HG03103 (cell line): ENCODE data around the gene ACOT9.
"Not testable (repeated sequence)": the region's sequence is repeated elsewhere in the genome, so short reads cannot be mapped to it uniquely, and the experiment has no call there.

Experiments used
- ATAC-seq: cut with Tn5 transposase; IDR thresholded peaks from one replicate; pipeline ENCODE4 v1.9.1; 2021; ENCODE audit warnings: low read depth; ENCODE audit not compliant: unreplicated experiment

ACOT9 gene, protein sequence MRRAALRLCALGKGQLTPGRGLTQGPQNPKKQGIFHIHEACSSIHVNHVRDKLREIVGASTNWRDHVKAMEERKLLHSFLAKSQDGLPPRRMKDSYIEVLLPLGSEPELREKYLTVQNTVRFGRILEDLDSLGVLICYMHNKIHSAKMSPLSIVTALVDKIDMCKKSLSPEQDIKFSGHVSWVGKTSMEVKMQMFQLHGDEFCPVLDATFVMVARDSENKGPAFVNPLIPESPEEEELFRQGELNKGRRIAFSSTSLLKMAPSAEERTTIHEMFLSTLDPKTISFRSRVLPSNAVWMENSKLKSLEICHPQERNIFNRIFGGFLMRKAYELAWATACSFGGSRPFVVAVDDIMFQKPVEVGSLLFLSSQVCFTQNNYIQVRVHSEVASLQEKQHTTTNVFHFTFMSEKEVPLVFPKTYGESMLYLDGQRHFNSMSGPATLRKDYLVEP

GRCh38 chrX:23742697-23743622, at the start of gene ACOT9:
Gene ACOT9 (minus strand): TSS chrX:23743276. CDS start chrX:23743144, 132 bp downstream.
- peak; percentile 95 for ATAC-seq

GRCh38 chrX:23790155-23790497, 47.0 kb upstream of the ACOT9 start:
- no peak for ATAC-seq

GRCh38 chrX:23789386-23790154, 46.5 kb upstream of the ACOT9 start:
- no peak for ATAC-seq

GRCh38 chrX:23788946-23789345, 45.9 kb upstream of the ACOT9 start:
- ATAC-seq: no peak

GRCh38 chrX:23788521-23788920, 45.4 kb upstream of the ACOT9 start:
- ATAC-seq: no peak

- ATAC-seq: no peak
Observed at GRCh38 chrX:23787745-23788118, 44.7 kb upstream of the ACOT9 start.

DNA sequence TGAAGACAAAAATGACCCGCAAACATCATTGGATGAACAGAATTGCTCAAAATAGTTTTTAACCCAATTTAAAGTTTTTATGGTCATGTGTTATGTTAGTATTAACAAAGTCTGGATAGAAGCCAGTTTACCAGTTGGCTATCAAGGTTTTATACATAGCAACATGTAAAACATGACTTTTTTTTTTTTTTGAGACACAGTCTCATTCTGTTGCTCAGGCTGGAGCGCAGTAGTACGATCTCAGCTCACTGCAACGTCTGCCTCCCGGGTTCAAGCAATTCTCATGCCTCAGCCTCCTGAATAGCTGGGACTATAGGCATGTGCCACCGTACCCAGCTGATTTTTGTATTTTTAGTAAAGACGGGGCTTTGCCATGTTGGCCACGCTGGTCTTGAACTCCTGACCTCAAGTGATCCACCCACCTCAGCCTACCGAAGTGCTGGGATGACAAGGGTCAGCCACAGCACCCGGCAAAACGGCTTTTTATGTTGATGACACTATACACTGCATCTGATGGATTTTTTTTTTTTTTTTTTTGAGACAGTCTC, 43.3 kb upstream of the ACOT9 start:
- no peak for ATAC-seq

GRCh38 chrX:23785580-23785979, 42.5 kb upstream of the ACOT9 start:
- no peak for ATAC-seq

- no peak for ATAC-seq
Observed at GRCh38 chrX:23784470-23785331, 41.6 kb upstream of the ACOT9 start.

GRCh38 chrX:23783589-23784469, 40.8 kb upstream of the ACOT9 start:
- ATAC-seq: no peak

- ATAC-seq: peak; percentile 90
Observed at GRCh38 chrX:23782863-23783588, 40.0 kb upstream of the ACOT9 start, which contains the start of gene SAT1. Gene SAT1 (plus strand): TSS chrX:23783173. CDS start chrX:23783352, 179 bp downstream.

DNA sequence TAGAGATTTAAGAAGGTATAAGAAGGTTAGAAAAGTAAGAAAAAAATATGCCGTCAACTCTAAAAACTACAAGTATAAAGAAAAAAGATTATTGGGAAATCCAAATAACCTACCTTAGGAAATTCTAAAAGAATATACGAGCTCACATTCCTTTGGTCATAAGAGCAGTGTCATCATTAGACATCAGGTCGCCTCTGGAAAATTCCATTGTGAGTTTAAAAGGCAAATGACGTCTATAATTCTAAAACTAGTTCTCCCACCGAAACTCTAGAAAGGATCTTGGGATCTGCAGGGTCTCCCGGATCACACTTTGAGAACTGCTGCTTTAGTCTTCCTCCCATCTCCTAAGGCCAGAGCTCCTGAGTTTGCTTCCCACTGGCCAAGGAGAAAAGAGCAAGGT, 39.4 kb upstream of the ACOT9 start:
- no peak for ATAC-seq

- ATAC-seq: no peak
Observed at GRCh38 chrX:23779025-23779424, 35.9 kb upstream of the ACOT9 start.

DNA sequence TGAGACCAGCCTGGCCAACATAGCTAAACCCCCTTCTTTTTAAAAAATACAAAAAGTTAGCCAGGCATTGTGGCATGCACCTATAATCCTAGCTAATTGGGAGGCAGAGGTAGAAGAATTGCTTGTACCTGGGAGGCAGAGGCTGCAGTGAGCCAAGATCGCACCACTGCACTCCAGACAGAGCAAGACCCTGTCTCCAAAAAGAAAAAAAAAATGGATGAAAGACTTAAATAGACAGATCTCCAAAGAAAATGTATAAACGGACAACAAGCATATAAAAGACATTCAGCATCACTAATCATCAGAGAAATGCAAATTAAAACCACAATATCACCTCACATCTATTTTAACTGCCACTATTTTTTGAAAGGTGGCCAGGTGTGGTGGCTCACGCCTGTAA, 33.3 kb upstream of the ACOT9 start:
- ATAC-seq: no peak

GRCh38 chrX:23773601-23774175, 30.6 kb upstream of the ACOT9 start:
- peak; percentile 91 for ATAC-seq

DNA sequence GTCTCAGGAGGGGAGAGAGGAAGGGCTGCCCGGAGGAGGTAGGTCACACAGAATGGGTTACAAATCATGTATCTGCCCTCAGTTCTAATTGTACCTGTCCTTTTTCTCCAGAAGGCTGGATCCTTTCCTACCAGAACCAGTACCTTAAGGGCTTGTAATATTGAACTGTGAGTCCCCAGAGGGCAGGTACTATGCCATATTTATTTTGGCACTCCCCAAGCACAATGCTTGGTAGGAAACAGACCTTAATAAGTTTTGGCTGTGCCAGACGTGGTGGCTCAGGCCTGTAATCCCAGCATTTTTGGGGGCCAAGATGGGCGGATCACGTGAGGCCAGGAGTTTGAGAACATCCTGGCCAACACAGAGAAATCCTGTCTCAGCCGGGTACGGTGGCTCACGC, 28.0 kb upstream of the ACOT9 start:
- not testable (repeated sequence) for ATAC-seq

GRCh38 chrX:23770142-23770541, 27.1 kb upstream of the ACOT9 start:
- ATAC-seq: no peak
